Tibial nerve (tissue), 4 donors: ENCODE data around the gene RANBP3. TPM values are rescaled to one million over a fixed set of nuclear protein-coding genes. Genes with fewer than 3 reads are reported as not detected.

Experiments used
- DNase-seq, 2 donors: peaks; one replicate each; pipeline ENCODE4 v3.0.0-alpha.2; 2019; ENCODE audit warnings: low spot score in 2 of 2
- H3K27ac ChIP-seq, 4 donors: fragments of 200-600 bp; sonication (generic) in 3 of 4; one replicate each; pipeline ENCODE4 v1.5.1; 2017 to 2019; ENCODE audit warnings: mild to moderate bottlenecking in 1 of 4
- H3K27me3 ChIP-seq, 2 donors: fragments of 200-600 bp; sonication (generic) in 1 of 2; one replicate each; pipeline versions ENCODE4 v1.5.1 to v1.6.0; 2017 to 2019
- H3K36me3 ChIP-seq, 3 donors: fragments of 200-600 bp; sonication (generic); one replicate each; pipeline ENCODE4 v1.5.1; 2018 to 2019
- H3K4me1 ChIP-seq, 4 donors: fragments of 200-600 bp; sonication (generic) in 3 of 4; one replicate each; pipeline ENCODE4 v1.5.1; 2017 to 2019
- H3K4me3 ChIP-seq, 4 donors: fragments of 200-600 bp; sonication (generic) in 3 of 4; one replicate each; pipeline ENCODE4 v1.5.1; 2017 to 2019; ENCODE audit warnings: mild to moderate bottlenecking in 1 of 4, moderate library complexity in 1 of 4
- H3K9me3 ChIP-seq, 4 donors: fragments of 200-600 bp; sonication (generic) in 3 of 4; one replicate each; pipeline ENCODE4 v1.5.1; 2017 to 2019
- EP300 ChIP-seq, 2 donors: sonication (generic); formaldehyde crosslinking; IDR thresholded peaks; one replicate each; pipeline ENCODE4 v1.6.1; 2017; ENCODE audit warnings: antibody characterized with exemption in 2 of 2, mild to moderate bottlenecking in 1 of 2
- POLR2A ChIP-seq, 2 donors: fragments of 450-650 bp; IDR thresholded peaks; one replicate each; pipeline ENCODE4 v1.6.1; 2017; ENCODE audit warnings: antibody characterized with exemption in 2 of 2, mild to moderate bottlenecking in 2 of 2, moderate library complexity in 2 of 2
- WGBS, 2 donors: methylation state at CpG; one replicate each; pipeline ENCODE4 v1.1.5; 2018; 5-methylcytosine and 5-hydroxymethylcytosine counted together
- total RNA-seq, 4 donors: library from RNA; depleted of rRNA; stranded (reverse); fragments of >200 nt; gene quantifications; one replicate each; pipeline ENCODE4 v1.1.0, GENCODE V29; 2016
- TF ChIP-seq, protein P1 (sequence below), 5 experiments: fragments of 200-600 bp in 3 of 5; fragments of 450-650 bp in 2 of 5; sonication (generic) in 3 of 5; IDR thresholded peaks; one replicate each; pipeline ENCODE4 v1.5.1; 2016 to 2019; ENCODE audit warnings: antibody characterized with exemption in 5 of 5, mild to moderate bottlenecking in 3 of 5, moderate library complexity in 2 of 5

The RANBP3 gene
- total RNA-seq, 4 donors from 2014 or later = 75.4 to 129 (median 95.6) TPM

GRCh38 chr19:5959260-5960004, 18.5 kb downstream of the RANBP3 start:
- Histone ChIP-seq H3K9me3 (no peaks in the 10 kb centered on the region), H3K27me3 (no peaks in the 10 kb centered on the region), H3K4me1 (peaks cover 7 to 97% (median 55%) of the 10 kb centered on the region in 4 donors), H3K36me3 (no peaks in the 10 kb centered on the region), H3K27ac (peak overlapping the region in 3 of 4 donors; percentile 71 to 86 (median 83)), H3K4me3 (no peak overlapping the region)
- no peak for DNase-seq
- 59 to 72% methylated on average over 14 of the region's 14 CpGs for WGBS, 2 donors
- TF ChIP-seq EP300 (IDR thresholded peaks at IDR 0.05) (no peak), POLR2A (IDR thresholded peaks at IDR 0.05) (no peak)
- TF ChIP-seq, protein P1, sequence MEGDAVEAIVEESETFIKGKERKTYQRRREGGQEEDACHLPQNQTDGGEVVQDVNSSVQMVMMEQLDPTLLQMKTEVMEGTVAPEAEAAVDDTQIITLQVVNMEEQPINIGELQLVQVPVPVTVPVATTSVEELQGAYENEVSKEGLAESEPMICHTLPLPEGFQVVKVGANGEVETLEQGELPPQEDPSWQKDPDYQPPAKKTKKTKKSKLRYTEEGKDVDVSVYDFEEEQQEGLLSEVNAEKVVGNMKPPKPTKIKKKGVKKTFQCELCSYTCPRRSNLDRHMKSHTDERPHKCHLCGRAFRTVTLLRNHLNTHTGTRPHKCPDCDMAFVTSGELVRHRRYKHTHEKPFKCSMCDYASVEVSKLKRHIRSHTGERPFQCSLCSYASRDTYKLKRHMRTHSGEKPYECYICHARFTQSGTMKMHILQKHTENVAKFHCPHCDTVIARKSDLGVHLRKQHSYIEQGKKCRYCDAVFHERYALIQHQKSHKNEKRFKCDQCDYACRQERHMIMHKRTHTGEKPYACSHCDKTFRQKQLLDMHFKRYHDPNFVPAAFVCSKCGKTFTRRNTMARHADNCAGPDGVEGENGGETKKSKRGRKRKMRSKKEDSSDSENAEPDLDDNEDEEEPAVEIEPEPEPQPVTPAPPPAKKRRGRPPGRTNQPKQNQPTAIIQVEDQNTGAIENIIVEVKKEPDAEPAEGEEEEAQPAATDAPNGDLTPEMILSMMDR (IDR thresholded peaks at IDR 0.05) = no peak

DNA sequence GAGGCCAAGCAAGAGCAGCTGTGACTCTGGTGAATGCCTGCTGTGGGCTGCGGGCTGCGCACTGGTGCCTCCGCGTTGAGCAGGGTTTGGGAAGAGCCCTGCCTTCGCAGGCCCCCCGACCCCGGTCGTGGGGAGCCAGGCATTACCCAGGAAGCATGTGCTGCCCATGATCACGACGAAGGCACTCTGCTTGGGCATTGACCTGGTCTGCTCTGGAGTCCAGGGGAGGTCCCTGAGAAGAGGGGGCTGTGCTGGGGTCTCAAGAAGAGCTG, 19.2 kb downstream of the RANBP3 start:
- Histone ChIP-seq H3K36me3 (no peaks in the 10 kb centered on the region), H3K27ac (peak overlapping the region; percentile 14 to 86 (median 59)), H3K4me3 (no peak overlapping the region), H3K9me3 (no peaks in the 10 kb centered on the region), H3K4me1 (peaks cover 7 to 97% (median 62%) of the 10 kb centered on the region in 4 donors), H3K27me3 (no peaks in the 10 kb centered on the region)
- 84 to 87% methylated on average over 9 to 10 of the region's 10 CpGs for WGBS, 2 donors
- TF ChIP-seq EP300 (IDR thresholded peaks at IDR 0.05) = no peak
- TF ChIP-seq POLR2A (IDR thresholded peaks at IDR 0.05) = no peak
- TF ChIP-seq, protein P1 (IDR thresholded peaks at IDR 0.05) = no peak
- DNase-seq = no peak

GRCh38 chr19:5958074-5958850, 19.7 kb downstream of the RANBP3 start:
- peaks cover 7 to 97% (median 67%) of the 10 kb centered on the region in 4 donors for H3K4me1 ChIP-seq
- H3K4me3 ChIP-seq = no peak overlapping the region
- no peaks in the 10 kb centered on the region for H3K36me3 ChIP-seq
- no peaks in the 10 kb centered on the region for H3K27me3 ChIP-seq
- H3K9me3 ChIP-seq = no peaks in the 10 kb centered on the region
- DNase-seq = no peak
- peak overlapping the region; percentile 14 to 86 (median 59) for H3K27ac ChIP-seq
- 75 to 76% methylated on average over 19 to 20 of the region's 21 CpGs for WGBS, 2 donors
- TF ChIP-seq, protein P1 (IDR thresholded peaks at IDR 0.05) = no peak
- TF ChIP-seq POLR2A (IDR thresholded peaks at IDR 0.05) (no peak), EP300 (IDR thresholded peaks at IDR 0.05) (no peak)

- H3K27me3 ChIP-seq = no peaks in the 10 kb centered on the region
- no peaks in the 10 kb centered on the region for H3K36me3 ChIP-seq
- H3K9me3 ChIP-seq = no peaks in the 10 kb centered on the region
- no peak for DNase-seq
- H3K4me3 ChIP-seq = no peak overlapping the region
- WGBS, 2 donors = 83 to 89% methylated on average over 9 to 10 of the region's 10 CpGs
- H3K27ac ChIP-seq = peak overlapping the region in 3 of 4 donors; percentile 35 to 86 (median 63)
- no peak for TF ChIP-seq POLR2A (IDR thresholded peaks at IDR 0.05)
- TF ChIP-seq, protein P1 (IDR thresholded peaks at IDR 0.05) = no peak
- TF ChIP-seq EP300 (IDR thresholded peaks at IDR 0.05) = no peak
- peaks cover 7 to 97% (median 70%) of the 10 kb centered on the region in 4 donors for H3K4me1 ChIP-seq
These were observed 20.8 kb downstream of the RANBP3 start for GRCh38 chr19:5957170-5957569.

DNA sequence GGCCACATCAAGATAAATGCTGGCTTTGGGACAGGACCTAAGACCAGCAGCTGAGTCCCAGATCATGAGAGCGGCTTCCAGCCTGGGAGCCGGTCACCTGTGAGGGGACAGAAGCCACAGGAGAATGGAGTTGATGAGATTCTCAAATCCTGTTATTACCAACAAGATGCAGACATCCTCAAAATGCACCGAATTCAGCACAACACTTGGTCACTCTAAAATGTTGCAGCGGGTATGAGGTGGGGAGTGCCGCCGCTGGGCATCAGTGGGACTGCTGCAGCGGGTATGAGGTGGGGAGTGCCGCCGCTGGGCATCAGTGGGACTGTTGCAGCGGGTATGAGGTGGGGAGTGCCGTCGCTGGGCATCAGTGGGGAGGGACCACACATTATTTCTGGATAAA, 21.2 kb downstream of the RANBP3 start:
- DNase-seq = no peak
- TF ChIP-seq, protein P1 (IDR thresholded peaks at IDR 0.05) = no peak
- TF ChIP-seq EP300 (IDR thresholded peaks at IDR 0.05) = no peak
- TF ChIP-seq POLR2A (IDR thresholded peaks at IDR 0.05) = no peak
- Histone ChIP-seq H3K27ac (peak overlapping the region in 1 of 4 donors; percentile 86), H3K4me3 (no peak overlapping the region), H3K36me3 (no peaks in the 10 kb centered on the region), H3K27me3 (no peaks in the 10 kb centered on the region), H3K9me3 (no peaks in the 10 kb centered on the region), H3K4me1 (peaks cover 7 to 97% (median 70%) of the 10 kb centered on the region in 4 donors)
- 87 to 88% methylated on average over 12 of the region's 12 CpGs for WGBS, 2 donors
